Smooth muscle cell (in vitro differentiated cells): ENCODE measurements around the gene ABCB7. TPM values are rescaled to one million over a fixed set of nuclear protein-coding genes. Genes with fewer than 3 reads are reported as not detected.

Experiments used
- DNase-seq: peaks from one replicate; lab custom pipeline; 2025; ENCODE audit not compliant: unreplicated experiment; lab: John Stamatoyannopoulos, UW
- H2AFZ ChIP-seq: fragments of 200-600 bp; sonication (generic); 2 replicates; pipeline ENCODE4 v1.6.0; 2016; ENCODE audit warnings: antibody characterized with exemption, low read depth, mild to moderate bottlenecking
- H3F3A ChIP-seq: fragments of 200-600 bp; sonication (generic); 2 replicates; pipeline ENCODE4 v1.6.0; 2017; ENCODE audit warnings: antibody characterized with exemption, low read depth
- H3K27ac ChIP-seq: fragments of 200-600 bp; sonication (generic); 2 replicates; pipeline ENCODE4 v1.5.1; 2016; ENCODE audit warnings: low read depth, mild to moderate bottlenecking
- H3K27me3 ChIP-seq: fragments of 200-600 bp; sonication (generic); 2 replicates; pipeline ENCODE4 v1.6.1; 2016; ENCODE audit warnings: low read depth, mild to moderate bottlenecking
- H3K36me3 ChIP-seq: fragments of 200-600 bp; sonication (generic); 2 replicates; pipeline ENCODE4 v1.5.1; 2016; ENCODE audit warnings: low read depth
- H3K4me1 ChIP-seq: fragments of 200-600 bp; sonication (generic); 2 replicates; pipeline ENCODE4 v1.5.1; 2016; ENCODE audit warnings: low read depth
- H3K4me2 ChIP-seq: fragments of 200-600 bp; sonication (generic); 2 replicates; pipeline ENCODE4 v1.6.0; 2016; ENCODE audit warnings: mild to moderate bottlenecking
- H3K4me3 ChIP-seq: fragments of 200-600 bp; sonication (generic); 2 replicates; pipeline ENCODE4 v1.5.1; 2016; ENCODE audit warnings: mild to moderate bottlenecking
- H3K79me2 ChIP-seq: fragments of 200-600 bp; sonication (generic); 2 replicates; pipeline ENCODE4 v1.6.0; 2016; ENCODE audit warnings: low read depth, mild to moderate bottlenecking
- H3K9ac ChIP-seq: fragments of 200-600 bp; sonication (generic); 2 replicates; pipeline ENCODE4 v1.6.0; 2016; ENCODE audit warnings: low read depth
- H3K9me3 ChIP-seq: fragments of 200-600 bp; sonication (generic); replicated peaks from 2 replicates; pipeline ENCODE4 v1.5.1; 2016; ENCODE audit warnings: low read depth
- H4K20me1 ChIP-seq: fragments of 200-600 bp; sonication (generic); 2 replicates; pipeline ENCODE4 v1.6.0; 2016; ENCODE audit warnings: low read depth
- whole genome bisulfite sequencing: methylation state at CpG from one replicate; pipeline ENCODE4 v1.1.7; 2016; ENCODE audit warnings: low lambda C conversion rate; 5-methylcytosine and 5-hydroxymethylcytosine counted together
- polyA plus RNA-seq: library from polyadenylated mRNA; unstranded; fragments of >200 nt; fragmentation: Nextera tagmentation; extraction: Ambion mirVana; gene quantifications from 2 replicates; pipeline ENCODE4 v1.2.1, GENCODE V29; 2016
- total RNA-seq: library from RNA; depleted of rRNA; stranded (reverse); fragments of >200 nt; gene quantifications from 2 replicates; pipeline ENCODE4 v1.2.3, GENCODE V29; 2014
- TF ChIP-seq, protein P1 (sequence below): fragments of 200-600 bp; sonication (generic); IDR thresholded peaks from 2 replicates; pipeline ENCODE4 v1.5.1; 2017; ENCODE audit warnings: borderline replicate concordance, mild to moderate bottlenecking, antibody characterized with exemption; ENCODE audit not compliant: insufficient read depth, poor library complexity, severe bottlenecking

ABCB7 gene
- total and polyA plus RNA-seq, 2 experiments from 2014 or later = 9.7 to 30.7 TPM

- no peak overlapping the region for H3K4me2 ChIP-seq
- no peaks in the 10 kb centered on the region for H3K36me3 ChIP-seq
- peaks cover 2% of the 10 kb centered on the region for H3K9me3 ChIP-seq
- TF ChIP-seq, protein P1, sequence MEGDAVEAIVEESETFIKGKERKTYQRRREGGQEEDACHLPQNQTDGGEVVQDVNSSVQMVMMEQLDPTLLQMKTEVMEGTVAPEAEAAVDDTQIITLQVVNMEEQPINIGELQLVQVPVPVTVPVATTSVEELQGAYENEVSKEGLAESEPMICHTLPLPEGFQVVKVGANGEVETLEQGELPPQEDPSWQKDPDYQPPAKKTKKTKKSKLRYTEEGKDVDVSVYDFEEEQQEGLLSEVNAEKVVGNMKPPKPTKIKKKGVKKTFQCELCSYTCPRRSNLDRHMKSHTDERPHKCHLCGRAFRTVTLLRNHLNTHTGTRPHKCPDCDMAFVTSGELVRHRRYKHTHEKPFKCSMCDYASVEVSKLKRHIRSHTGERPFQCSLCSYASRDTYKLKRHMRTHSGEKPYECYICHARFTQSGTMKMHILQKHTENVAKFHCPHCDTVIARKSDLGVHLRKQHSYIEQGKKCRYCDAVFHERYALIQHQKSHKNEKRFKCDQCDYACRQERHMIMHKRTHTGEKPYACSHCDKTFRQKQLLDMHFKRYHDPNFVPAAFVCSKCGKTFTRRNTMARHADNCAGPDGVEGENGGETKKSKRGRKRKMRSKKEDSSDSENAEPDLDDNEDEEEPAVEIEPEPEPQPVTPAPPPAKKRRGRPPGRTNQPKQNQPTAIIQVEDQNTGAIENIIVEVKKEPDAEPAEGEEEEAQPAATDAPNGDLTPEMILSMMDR = no peak
- no peaks in the 10 kb centered on the region for H4K20me1 ChIP-seq
- no peak for DNase-seq
- no peaks in the 10 kb centered on the region for H3F3A ChIP-seq
- H2AFZ ChIP-seq = no peak overlapping the region
- no peak overlapping the region for H3K4me3 ChIP-seq
- H3K79me2 ChIP-seq = no peaks in the 10 kb centered on the region
- H3K27me3 ChIP-seq = no peaks in the 10 kb centered on the region
- no peak overlapping the region for H3K9ac ChIP-seq
- no peak overlapping the region for H3K27ac ChIP-seq
- no peaks in the 10 kb centered on the region for H3K4me1 ChIP-seq
Observed at GRCh38 chrX:75084757-75085156, 71.3 kb downstream of the ABCB7 start.

DNA sequence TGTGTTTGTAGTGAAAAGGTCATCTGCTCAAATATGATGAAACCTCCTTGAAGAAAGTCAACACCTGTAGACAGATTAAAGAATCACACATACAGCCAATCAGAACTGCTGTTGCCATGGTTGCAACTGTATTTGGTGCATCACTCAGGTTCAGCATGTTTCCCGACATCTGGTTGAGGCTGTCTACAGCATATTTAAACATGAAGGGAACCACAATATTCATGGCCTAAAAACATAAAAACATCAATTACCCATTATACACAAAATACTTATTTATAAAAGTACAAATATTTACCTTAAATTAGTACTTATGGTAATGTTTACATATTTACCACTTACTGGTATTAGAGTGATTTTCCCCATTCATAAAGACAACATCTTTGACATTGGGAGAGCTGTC is 79.7 kb downstream of the ABCB7 start:
- H3K27me3 ChIP-seq = no peaks in the 10 kb centered on the region
- 93% methylated on average over 1 of the region's 1 CpG for WGBS
- H3K4me1 ChIP-seq = no peaks in the 10 kb centered on the region
- no peaks in the 10 kb centered on the region for H3K36me3 ChIP-seq
- no peaks in the 10 kb centered on the region for H4K20me1 ChIP-seq
- no peak overlapping the region for H3K4me3 ChIP-seq
- TF ChIP-seq, protein P1 = no peak
- no peak for DNase-seq
- H3F3A ChIP-seq = no peaks in the 10 kb centered on the region
- no peak overlapping the region for H3K27ac ChIP-seq
- H3K4me2 ChIP-seq = no peak overlapping the region
- no peak overlapping the region for H2AFZ ChIP-seq
- H3K79me2 ChIP-seq = no peaks in the 10 kb centered on the region
- no peaks in the 10 kb centered on the region for H3K9me3 ChIP-seq
- H3K9ac ChIP-seq = no peak overlapping the region

GRCh38 chrX:75074475-75074874 is 81.6 kb downstream of the ABCB7 start:
- TF ChIP-seq, protein P1 = no peak
- no peak overlapping the region for H3K9ac ChIP-seq
- no peaks in the 10 kb centered on the region for H3K4me1 ChIP-seq
- H3K27ac ChIP-seq = no peak overlapping the region
- no peaks in the 10 kb centered on the region for H3K36me3 ChIP-seq
- H3K4me3 ChIP-seq = no peak overlapping the region
- DNase-seq = no peak
- 96% methylated on average over 1 of the region's 1 CpG for whole genome bisulfite sequencing
- H3K4me2 ChIP-seq = no peak overlapping the region
- no peaks in the 10 kb centered on the region for H3K9me3 ChIP-seq
- no peak overlapping the region for H2AFZ ChIP-seq
- no peaks in the 10 kb centered on the region for H4K20me1 ChIP-seq
- H3F3A ChIP-seq = no peaks in the 10 kb centered on the region
- H3K79me2 ChIP-seq = no peaks in the 10 kb centered on the region
- H3K27me3 ChIP-seq = no peaks in the 10 kb centered on the region

DNA sequence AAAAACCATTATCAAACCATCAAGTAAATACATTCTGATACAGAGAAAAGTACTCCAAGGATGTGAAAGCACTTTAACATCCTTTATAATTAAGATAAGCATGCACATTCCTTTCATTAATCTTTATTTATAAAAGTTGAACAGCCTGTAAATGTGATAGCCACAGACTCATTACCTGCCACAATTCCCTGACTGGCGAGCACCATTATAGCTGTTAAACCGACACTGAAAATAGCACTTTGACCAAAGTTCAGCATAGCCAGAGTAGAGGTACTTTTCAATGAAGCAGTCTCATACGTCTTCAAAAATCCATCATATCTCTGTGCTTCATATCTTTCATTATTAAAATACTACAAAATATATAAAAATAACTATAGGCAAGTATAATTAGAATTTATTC is 84.7 kb downstream of the ABCB7 start:
- Histone ChIP-seq H3F3A (no peaks in the 10 kb centered on the region), H3K4me1 (no peaks in the 10 kb centered on the region), H3K27me3 (no peaks in the 10 kb centered on the region), H3K4me3 (no peak overlapping the region), H4K20me1 (no peaks in the 10 kb centered on the region), H2AFZ (no peak overlapping the region), H3K9me3 (no peaks in the 10 kb centered on the region), H3K27ac (no peak overlapping the region), H3K4me2 (no peak overlapping the region), H3K9ac (no peak overlapping the region), H3K79me2 (no peaks in the 10 kb centered on the region), H3K36me3 (no peaks in the 10 kb centered on the region)
- TF ChIP-seq, protein P1 = no peak
- 78% methylated on average over 3 of the region's 3 CpGs for WGBS
- DNase-seq = no peak
